Spleen (tissue), 11 donors: ENCODE data around the gene MYH14. TPM values are rescaled to one million over a fixed set of nuclear protein-coding genes. Genes with fewer than 3 reads are reported as not detected.
A peak's percentile ranks its signal among the peaks of the same experiment; 100 is the strongest.

ENCODE experiments used
- DNase-seq: peaks from one replicate; pipeline ENCODE4 v3.0.0-alpha.2; 2020
- H3K27ac ChIP-seq, 8 donors: fragments of 200-600 bp; sonication (generic) in 7 of 8; 1 replicate in 4 of 8; 2 replicates in 4 of 8; pipeline versions ENCODE4 v1.5.0 to v1.8.0; 2016 to 2021; ENCODE audit warnings: inconsistent platforms in 4 of 8, mild to moderate bottlenecking in 4 of 8, moderate library complexity in 1 of 8
- H3K27me3 ChIP-seq, 7 donors: fragments of 200-600 bp; sonication (generic) in 6 of 7; replicated peaks in 1 of 7; 1 replicate in 4 of 7; 2 replicates in 3 of 7; pipeline versions ENCODE4 v1.5.0 to v1.8.0; 2016 to 2021; ENCODE audit warnings: inconsistent platforms in 3 of 7, mild to moderate bottlenecking in 1 of 7
- H3K36me3 ChIP-seq, 6 donors: fragments of 200-600 bp; sonication (generic) in 5 of 6; 1 replicate in 4 of 6; 2 replicates in 2 of 6; pipeline versions ENCODE4 v1.5.0 to v1.8.0; 2016 to 2021; ENCODE audit warnings: inconsistent platforms in 2 of 6
- H3K4me1 ChIP-seq, 6 donors: fragments of 200-600 bp; sonication (generic) in 5 of 6; 1 replicate in 3 of 6; 2 replicates in 3 of 6; pipeline versions ENCODE4 v1.5.0 to v1.8.0; 2016 to 2021; ENCODE audit warnings: inconsistent platforms in 3 of 6
- H3K4me3 ChIP-seq, 8 donors: fragments of 200-600 bp; sonication (generic) in 7 of 8; 1 replicate in 4 of 8; 2 replicates in 4 of 8; pipeline versions ENCODE4 v1.5.0 to v1.8.0; 2016 to 2021; ENCODE audit warnings: inconsistent platforms in 4 of 8, mild to moderate bottlenecking in 4 of 8, moderate library complexity in 2 of 8
- H3K9me3 ChIP-seq, 8 donors: fragments of 200-600 bp; sonication (generic) in 7 of 8; 1 replicate in 4 of 8; 2 replicates in 4 of 8; pipeline versions ENCODE4 v1.5.0 to v1.8.0; 2016 to 2021; ENCODE audit warnings: inconsistent platforms in 4 of 8
- CTCF ChIP-seq, 11 experiments: fragments of 200-600 bp in 7 of 11; fragments of 450-650 bp in 4 of 11; sonication (generic) in 4 of 11; IDR thresholded peaks in 8 of 11; conservative IDR thresholded peaks in 3 of 11; 1 replicate in 7 of 11; 2 replicates in 4 of 11; pipeline versions ENCODE4 v1.4.0 to v1.8.0; 2016 to 2021; ENCODE audit warnings: antibody characterized with exemption in 11 of 11, inconsistent platforms in 4 of 11, mild to moderate bottlenecking in 1 of 11
- POLR2A ChIP-seq, 3 donors: fragments of 450-650 bp; IDR thresholded peaks; one replicate each; pipeline ENCODE4 v1.5.1; 2017; ENCODE audit warnings: antibody characterized with exemption in 3 of 3, mild to moderate bottlenecking in 1 of 3
- POLR2AphosphoS5 ChIP-seq, 3 donors: sonication (generic); formaldehyde crosslinking; IDR thresholded peaks; one replicate each; pipeline ENCODE4 v1.5.1; 2017; ENCODE audit warnings: antibody characterized with exemption in 3 of 3
- WGBS, 5 donors: extraction: QIAGEN DNeasy Blood & Tissue Kit in 3 of 5; methylation state at CpG; one replicate each; pipeline versions ENCODE4 v1.1.5 to v1.1.7; 2013 to 2018; 5-methylcytosine and 5-hydroxymethylcytosine counted together
- intact Hi-C: fragments of 100-400 bp; cut with DNase I; formaldehyde crosslinking; loops from one replicate; pipeline ENCODE4 v1.15.0; 2023; ENCODE audit warnings: low total_unique reads
- polyA plus RNA-seq, 3 donors: library from polyadenylated mRNA; stranded (reverse); fragments of 200-250 nt; gene quantifications; one replicate each; pipeline ENCODE4 v1.2.1, GENCODE V29; 2013
- total RNA-seq, 7 donors: library from RNA; depleted of rRNA in 3 of 7; stranded (reverse); fragments of >200 nt in 3 of 7; fragmentation: NEBNext Ultra II Directional in 4 of 7; extraction: Animal tissue kit (Norgen Biotek cat#: 25700) in 4 of 7; gene quantifications; one replicate each; pipeline versions ENCODE4 v1.1.0 to v1.2.1, GENCODE V29; 2016 to 2021
- donor health status: healthy with polysubstance abuse.
- donor health status: DM: no; HTN: no; CAD: no; lungs with moderate emphysema.
- donor health status: DM: no; HTN: no; CAD: no.
- donor health status: Bipolar disorder and iron deficiency.
- donor health status: healthy.
- donor health status: DM: no; HTN: no; CAD: no.
- donor health status: DM: yes; HTN: yes; CAD: no.

The MYH14 gene
- total and polyA plus RNA-seq, 10 donors: 0.04 to 1.5 (median 0.28) TPM; not detected in 1

- intact Hi-C loops: no loop called here
- no peak for DNase-seq
- H3K27me3 ChIP-seq: peaks cover 0 to 88% (median 52%) of the 10 kb centered on the region in 7 donors
- TF ChIP-seq CTCF (IDR thresholded peaks at IDR 0.05 in 8 of 11, conservative IDR thresholded peaks at IDR 0.05 in 3 of 11) (no peak), POLR2AphosphoS5 (IDR thresholded peaks at IDR 0.05) (no peak), POLR2A (IDR thresholded peaks at IDR 0.05) (no peak)
- H3K4me3 ChIP-seq: no peak overlapping the region
- peaks cover 0 to 32% (median 4%) of the 10 kb centered on the region in 6 donors for H3K4me1 ChIP-seq
- 4 to 11% (median 7%) methylated on average over 12 to 20 of the region's 20 CpGs for WGBS, 5 donors
- H3K36me3 ChIP-seq: no peaks in the 10 kb centered on the region
- no peak overlapping the region for H3K27ac ChIP-seq
- H3K9me3 ChIP-seq: no peaks in the 10 kb centered on the region
Measured at GRCh38 chr19:50313812-50314536, 110.6 kb downstream of the MYH14 start.

GRCh38 chr19:50314724-50315708 is 111.6 kb downstream of the MYH14 start:
- 2 to 6% (median 4%) methylated on average over 35 to 40 of the region's 40 CpGs for WGBS, 5 donors

GRCh38 chr19:50315773-50316448 is 112.5 kb downstream of the MYH14 start:
- Histone ChIP-seq H3K9me3 (no peaks in the 10 kb centered on the region), H3K4me3 (peak overlapping the region in 1 of 8 donors; percentile 31), H3K36me3 (no peaks in the 10 kb centered on the region), H3K27me3 (peaks cover 0 to 86% (median 50%) of the 10 kb centered on the region in 7 donors), H3K27ac (no peak overlapping the region), H3K4me1 (peaks cover 0 to 32% (median 4%) of the 10 kb centered on the region in 6 donors)
- DNase-seq: no peak
- intact Hi-C loops: no loop called here
- WGBS, 5 donors: 1 to 3% (median 2%) methylated on average over 17 to 18 of the region's 18 CpGs
- TF ChIP-seq POLR2A (IDR thresholded peaks at IDR 0.05): no peak
- no peak for TF ChIP-seq POLR2AphosphoS5 (IDR thresholded peaks at IDR 0.05)
- no peak for TF ChIP-seq CTCF (IDR thresholded peaks at IDR 0.05 in 8 of 11, conservative IDR thresholded peaks at IDR 0.05 in 3 of 11)

More at GRCh38 chr19:50314724-50315708, 111.6 kb downstream of the MYH14 start:
- DNase-seq: no peak
- Histone ChIP-seq H3K9me3 (no peaks in the 10 kb centered on the region), H3K27ac (no peak overlapping the region), H3K36me3 (no peaks in the 10 kb centered on the region), H3K4me1 (peaks cover 0 to 32% (median 4%) of the 10 kb centered on the region in 6 donors), H3K27me3 (peaks cover 0 to 87% (median 52%) of the 10 kb centered on the region in 7 donors), H3K4me3 (no peak overlapping the region)
- intact Hi-C loops: no loop called here
- TF ChIP-seq CTCF (IDR thresholded peaks at IDR 0.05 in 8 of 11, conservative IDR thresholded peaks at IDR 0.05 in 3 of 11): no peak
- no peak for TF ChIP-seq POLR2AphosphoS5 (IDR thresholded peaks at IDR 0.05)
- no peak for TF ChIP-seq POLR2A (IDR thresholded peaks at IDR 0.05)
